ENCODE data around the gene ARFGEF2. TPM values are rescaled to one million over a fixed set of nuclear protein-coding genes. Genes with fewer than 3 reads are reported as not detected.

The ARFGEF2 gene
- total and polyA plus RNA-seq, 2 of the 8 experiments (the other 6 are each of a cell fraction or from before 2014, with no cell fraction given), result 8.1 to 21.8 TPM

DNA sequence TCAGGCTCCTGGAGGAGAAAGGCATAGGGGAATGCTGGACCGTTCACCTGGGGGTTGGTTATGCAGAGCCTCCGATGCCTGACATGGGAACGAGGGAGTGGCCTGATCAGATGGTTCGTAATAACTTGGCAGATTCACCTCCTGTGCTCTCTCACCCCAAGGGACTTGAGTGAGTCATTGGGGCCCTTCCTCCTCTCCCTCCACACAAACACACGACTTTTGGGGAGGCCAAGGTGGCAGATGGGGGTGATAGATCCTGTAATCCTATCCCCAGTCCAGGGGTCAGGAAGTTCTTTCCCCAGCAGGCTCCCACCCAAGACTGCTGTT lies 45.6 kb upstream of the ARFGEF2 start:
- H2BK120ac ChIP-seq (replicated peaks; ENCODE audit: low read depth, low read length), result no peak overlapping the region
- 71% methylated on average over 5 of the region's 5 CpGs; no CpG with 5 or more reads in 1 of the 2 experiments for WGBS, 2 experiments (ENCODE audit: extremely low coverage in 1 of 2, insufficient coverage in 1 of 2, insufficient read length in 1 of 2, insufficient replicate concordance in 2 of 2, low coverage in 1 of 2, low lambda C conversion rate in 2 of 2, missing lambda C conversion rate in 1 of 2)
- peaks cover 2% of the 10 kb centered on the region; the same call in 1 of the 2 replicates for H3K23me2 ChIP-seq (ENCODE audit: low read depth, low read length)
- H2AFZ ChIP-seq (ENCODE audit: low read length), result no peak overlapping the region
- H2BK20ac ChIP-seq (ENCODE audit: low read length), result no peak overlapping the region
- no peak overlapping the region for H4K5ac ChIP-seq (ENCODE audit: insufficient read length, low read depth, low read length)
- no peak overlapping the region for H4K91ac ChIP-seq (replicated peaks; ENCODE audit: insufficient read length, low read length)
- H3K14ac ChIP-seq (ENCODE audit: insufficient read length), result no peak overlapping the region
- H4K8ac ChIP-seq (ENCODE audit: extremely low read depth, insufficient read depth, low read length), result no peak overlapping the region
- no peak overlapping the region for H2AK5ac ChIP-seq (ENCODE audit: low read depth, low read length)
- POLR2A ChIA-PET (ENCODE audit: partially characterized antibody), result no interaction called here
- no peak overlapping the region for H3K27ac ChIP-seq (ENCODE audit: low read depth, low read length)
- H2BK15ac ChIP-seq (ENCODE audit: low read length), result no peak overlapping the region
- H3K4me2 ChIP-seq (ENCODE audit: insufficient read depth in 1 of 2, low read depth in 2 of 2, low read length in 2 of 2), result no peak overlapping the region
- 0 out of 2 replicates have a peak overlapping the region, but pooled peaks have one; percentile 23 for H2BK12ac ChIP-seq (ENCODE audit: low read depth, low read length)
- H3K18ac ChIP-seq (ENCODE audit: extremely low read depth, low read length), result no peak overlapping the region; the same call in 1 of the 2 replicates
- H3K4me1 ChIP-seq (replicated peaks in 1 of 4; ENCODE audit: control insufficient read depth in 3 of 4, insufficient read depth in 4 of 4, low read length in 3 of 4), result peaks cover 0 to 4% (median 0%) of the 10 kb centered on the region in 4 experiments; a peak in 1 of 7 replicates
- H3K9me3 ChIP-seq (ENCODE audit: insufficient read depth in 2 of 2, low read depth in 1 of 2, low read length in 1 of 2), result no peaks in the 10 kb centered on the region
- H3K4ac ChIP-seq (replicated peaks; ENCODE audit: insufficient read length, low read depth, low read length), result no peak overlapping the region
- TF ChIP-seq SP2 (IDR thresholded peaks at IDR 0.05; ENCODE audit: low read length) (no peak), JUN (IDR thresholded peaks at IDR 0.05; ENCODE audit: low read depth, low read length) (no peak), SUZ12 (IDR thresholded peaks at IDR 0.05; ENCODE audit: low read length) (no peak), SIX5 (IDR thresholded peaks at IDR 0.05; ENCODE audit: low read depth, low read length) (no peak), EGR1 (IDR thresholded peaks at IDR 0.05; ENCODE audit: borderline replicate concordance, low read depth, low read length) (no peak), ZNF274 (IDR thresholded peaks at IDR 0.05; ENCODE audit: borderline replicate concordance, extremely low read depth, low read length) (no peak), CBX5 (IDR thresholded peaks at IDR 0.05; ENCODE audit: low read depth, low read length) (no peak)
- TF ChIP-seq, protein P1, sequence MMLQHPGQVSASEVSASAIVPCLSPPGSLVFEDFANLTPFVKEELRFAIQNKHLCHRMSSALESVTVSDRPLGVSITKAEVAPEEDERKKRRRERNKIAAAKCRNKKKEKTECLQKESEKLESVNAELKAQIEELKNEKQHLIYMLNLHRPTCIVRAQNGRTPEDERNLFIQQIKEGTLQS (IDR thresholded peaks at IDR 0.05; ENCODE audit: insufficient read depth, low read depth, low read length), result no peak
- TF ChIP-seq, protein P2, sequence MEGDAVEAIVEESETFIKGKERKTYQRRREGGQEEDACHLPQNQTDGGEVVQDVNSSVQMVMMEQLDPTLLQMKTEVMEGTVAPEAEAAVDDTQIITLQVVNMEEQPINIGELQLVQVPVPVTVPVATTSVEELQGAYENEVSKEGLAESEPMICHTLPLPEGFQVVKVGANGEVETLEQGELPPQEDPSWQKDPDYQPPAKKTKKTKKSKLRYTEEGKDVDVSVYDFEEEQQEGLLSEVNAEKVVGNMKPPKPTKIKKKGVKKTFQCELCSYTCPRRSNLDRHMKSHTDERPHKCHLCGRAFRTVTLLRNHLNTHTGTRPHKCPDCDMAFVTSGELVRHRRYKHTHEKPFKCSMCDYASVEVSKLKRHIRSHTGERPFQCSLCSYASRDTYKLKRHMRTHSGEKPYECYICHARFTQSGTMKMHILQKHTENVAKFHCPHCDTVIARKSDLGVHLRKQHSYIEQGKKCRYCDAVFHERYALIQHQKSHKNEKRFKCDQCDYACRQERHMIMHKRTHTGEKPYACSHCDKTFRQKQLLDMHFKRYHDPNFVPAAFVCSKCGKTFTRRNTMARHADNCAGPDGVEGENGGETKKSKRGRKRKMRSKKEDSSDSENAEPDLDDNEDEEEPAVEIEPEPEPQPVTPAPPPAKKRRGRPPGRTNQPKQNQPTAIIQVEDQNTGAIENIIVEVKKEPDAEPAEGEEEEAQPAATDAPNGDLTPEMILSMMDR (IDR thresholded peaks at IDR 0.05; ENCODE audit: control extremely low read depth in 1 of 3, insufficient read depth in 1 of 3, low read depth in 1 of 3, low read length in 3 of 3), result no peak
- TF ChIP-seq, protein P3, sequence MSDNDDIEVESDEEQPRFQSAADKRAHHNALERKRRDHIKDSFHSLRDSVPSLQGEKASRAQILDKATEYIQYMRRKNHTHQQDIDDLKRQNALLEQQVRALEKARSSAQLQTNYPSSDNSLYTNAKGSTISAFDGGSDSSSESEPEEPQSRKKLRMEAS (IDR thresholded peaks at IDR 0.05), result no peak
- H3K79me2 ChIP-seq (ENCODE audit: control insufficient read depth in 1 of 2, insufficient read depth in 2 of 2, low read length in 2 of 2), result no peaks in the 10 kb centered on the region
- H3K23ac ChIP-seq (ENCODE audit: insufficient read length), result no peak overlapping the region
- no peaks in the 10 kb centered on the region for H3K27me3 ChIP-seq (replicated peaks in 1 of 4; ENCODE audit: control insufficient read depth in 3 of 4, extremely low read depth in 1 of 4, insufficient read depth in 3 of 4, low read length in 3 of 4)
- no peak overlapping the region for H2BK5ac ChIP-seq (ENCODE audit: low read depth, low read length)
- H3K9ac ChIP-seq (replicated peaks in 1 of 4; ENCODE audit: extremely low read depth in 1 of 4, low read depth in 3 of 4, low read length in 3 of 4), result no peak overlapping the region; a peak in 1 of 7 replicates
- no peaks in the 10 kb centered on the region for H3K36me3 ChIP-seq (ENCODE audit: control insufficient read depth in 2 of 4, insufficient read depth in 4 of 4, low read length in 3 of 4)
- DNase-seq (ENCODE audit: low read depth in 1 of 2, low spot score in 2 of 2) (no peak), FAIRE-seq (no peak)
- no peaks in the 10 kb centered on the region for H3K79me1 ChIP-seq (ENCODE audit: low read depth, low read length)
- no peak overlapping the region for H3K4me3 ChIP-seq (ENCODE audit: extremely low read depth in 1 of 4, insufficient read depth in 2 of 4, low read depth in 3 of 4, low read length in 4 of 4)
- no peak overlapping the region for H3K56ac ChIP-seq (replicated peaks; ENCODE audit: insufficient read length, low read depth, low read length)
- CTCF ChIA-PET (ENCODE audit: partially characterized antibody), result interaction anchor here (0.8 to 2.5 kb wide), 4 partner anchors 9 to 219 kb away, joined by 4 to 9 read pairs (median 6); no protein-coding TSS in a partner anchor
- no peaks in the 10 kb centered on the region for H4K20me1 ChIP-seq (replicated peaks in 1 of 2; ENCODE audit: control insufficient read depth in 1 of 2, insufficient read depth in 2 of 2, low read length in 2 of 2)

Measured in H1 (cell line).